Stimulated activated CD8-positive, alpha-beta memory T cell treated with anti-CD3 and anti-CD28 coated beads, Interleukin-15, amount 100 ng/mL, for 48 hours (primary cell): Measurements from ENCODE around the gene SAMMSON.

Experiments used
- DNase-seq, 2 donors: peaks; one replicate each; pipeline ENCODE4 v3.0.0-alpha.2; 2020; ENCODE audit warnings: low read depth in 2 of 2

SAMMSON gene

GRCh38 chr3:70011582-70011981 lies 12.0 kb downstream of the SAMMSON start:
- DNase-seq = no peak

GRCh38 chr3:70020906-70021660 lies 21.6 kb downstream of the SAMMSON start:
- DNase-seq = no peak

- no peak for DNase-seq
These were observed 28.8 kb downstream of the SAMMSON start for GRCh38 chr3:70028361-70028760.

GRCh38 chr3:70038693-70039092 lies 39.2 kb downstream of the SAMMSON start:
- no peak for DNase-seq

- no peak for DNase-seq
These were observed 40.9 kb downstream of the SAMMSON start for GRCh38 chr3:70040386-70040785.

- no peak for DNase-seq
These were observed 43.1 kb downstream of the SAMMSON start for GRCh38 chr3:70042641-70043040.

GRCh38 chr3:70049761-70050160 lies 50.2 kb downstream of the SAMMSON start:
- DNase-seq = no peak

- no peak for DNase-seq
These were observed 53.8 kb downstream of the SAMMSON start for GRCh38 chr3:70053293-70053692.

- DNase-seq = no peak
These were observed 56.5 kb downstream of the SAMMSON start for GRCh38 chr3:70056081-70056480.

GRCh38 chr3:70057426-70057825 lies 57.9 kb downstream of the SAMMSON start:
- no peak for DNase-seq

- DNase-seq = no peak
These were observed 61.6 kb downstream of the SAMMSON start for GRCh38 chr3:70061096-70061495.

- DNase-seq = no peak
These were observed 64.8 kb downstream of the SAMMSON start for GRCh38 chr3:70064194-70064779.

- no peak for DNase-seq
These were observed 66.2 kb downstream of the SAMMSON start for GRCh38 chr3:70065696-70066253.

- no peak for DNase-seq
These were observed 68.5 kb downstream of the SAMMSON start for GRCh38 chr3:70067860-70068521.

GRCh38 chr3:70069557-70069956 lies 70.0 kb downstream of the SAMMSON start:
- DNase-seq = no peak

- DNase-seq = no peak
These were observed 71.6 kb downstream of the SAMMSON start for GRCh38 chr3:70071138-70071537.

- DNase-seq = no peak
These were observed 72.6 kb downstream of the SAMMSON start for GRCh38 chr3:70072180-70072579.

GRCh38 chr3:70072754-70073153 lies 73.2 kb downstream of the SAMMSON start:
- no peak for DNase-seq

- no peak for DNase-seq
These were observed 75.6 kb downstream of the SAMMSON start for GRCh38 chr3:70075101-70075500.

GRCh38 chr3:70076396-70076795 lies 76.9 kb downstream of the SAMMSON start:
- DNase-seq = no peak

- DNase-seq = no peak
These were observed 79.2 kb downstream of the SAMMSON start for GRCh38 chr3:70078778-70079177.

GRCh38 chr3:70085613-70086012 lies 86.1 kb downstream of the SAMMSON start:
- no peak for DNase-seq

GRCh38 chr3:70086336-70086735 lies 86.8 kb downstream of the SAMMSON start:
- no peak for DNase-seq
